ENCODE data around the gene TSPAN4.

Gene TSPAN4

DNA sequence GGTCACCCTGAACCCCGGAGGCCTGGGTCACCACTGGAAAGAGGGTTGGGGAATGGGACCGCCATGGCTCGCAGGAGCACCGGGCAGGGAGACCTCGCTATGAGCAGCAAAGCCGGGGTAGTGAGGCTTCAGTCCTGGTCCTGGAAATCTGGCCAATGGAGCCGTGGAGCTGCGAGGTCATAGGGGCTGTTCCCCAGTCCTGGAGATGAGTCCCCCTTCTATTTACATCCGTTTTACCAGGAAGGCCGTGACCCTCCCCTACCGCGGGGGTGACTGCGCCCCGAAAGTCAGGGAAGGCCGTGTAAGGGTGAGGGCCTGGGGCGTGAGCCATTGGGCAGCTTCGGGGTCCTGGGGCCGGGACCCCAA, 38.1 kb upstream of the TSPAN4 start:
- DNase-seq, result no peak

- no peak for DNase-seq
Observed at GRCh38 chr11:808427-809286, 34.0 kb upstream of the TSPAN4 start.

GRCh38 chr11:809287-810039, 33.2 kb upstream of the TSPAN4 start, which contains the start of gene RPLP2:
TSS of gene RPLP2 (plus strand) at chr11:809967. CDS start at chr11:810235, 268 bp downstream.
- DNase-seq, result peak; percentile 98

- DNase-seq, result no peak
Observed at GRCh38 chr11:810040-810567, 32.5 kb upstream of the TSPAN4 start.

DNA sequence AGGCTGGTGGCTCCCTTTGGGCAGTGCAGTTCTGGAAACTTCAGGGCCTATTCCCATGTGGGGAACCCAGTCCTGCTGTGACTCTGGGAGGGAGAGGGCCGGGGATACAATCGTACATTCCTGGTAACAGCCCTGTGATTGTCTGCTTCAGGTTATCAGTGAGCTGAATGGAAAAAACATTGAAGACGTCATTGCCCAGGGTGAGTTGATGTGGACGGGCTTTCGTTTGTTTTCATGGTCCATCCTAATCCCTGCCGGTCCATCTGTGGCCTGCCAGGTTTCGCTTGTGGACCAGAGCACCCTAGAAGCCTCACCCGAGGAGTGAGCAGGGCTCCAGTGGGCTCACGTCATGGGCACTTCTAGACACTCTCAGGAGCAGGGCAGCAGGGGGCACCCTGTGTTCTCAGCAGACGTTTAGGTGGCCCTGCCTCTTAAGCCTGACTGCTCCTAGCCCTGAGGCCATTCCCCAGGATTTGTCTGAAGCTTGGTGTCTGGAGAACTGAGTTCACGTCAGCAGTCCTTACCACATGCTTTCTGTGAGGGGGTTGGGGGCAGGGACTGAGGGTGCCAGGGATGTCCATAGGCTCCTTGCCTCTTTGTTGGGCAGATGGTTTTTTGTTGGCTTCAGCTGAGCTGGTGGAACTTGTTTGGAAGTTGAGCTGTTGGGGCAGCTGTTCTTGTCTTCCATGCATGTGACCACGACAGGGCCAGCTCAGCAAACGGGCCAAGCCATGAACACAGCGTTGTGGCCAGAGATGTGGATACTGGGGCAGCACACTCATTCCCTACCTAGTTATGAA, 31.0 kb upstream of the TSPAN4 start:
- DNase-seq, result no peak

- no peak for DNase-seq
Observed at GRCh38 chr11:812390-812789, 30.3 kb upstream of the TSPAN4 start.

DNA sequence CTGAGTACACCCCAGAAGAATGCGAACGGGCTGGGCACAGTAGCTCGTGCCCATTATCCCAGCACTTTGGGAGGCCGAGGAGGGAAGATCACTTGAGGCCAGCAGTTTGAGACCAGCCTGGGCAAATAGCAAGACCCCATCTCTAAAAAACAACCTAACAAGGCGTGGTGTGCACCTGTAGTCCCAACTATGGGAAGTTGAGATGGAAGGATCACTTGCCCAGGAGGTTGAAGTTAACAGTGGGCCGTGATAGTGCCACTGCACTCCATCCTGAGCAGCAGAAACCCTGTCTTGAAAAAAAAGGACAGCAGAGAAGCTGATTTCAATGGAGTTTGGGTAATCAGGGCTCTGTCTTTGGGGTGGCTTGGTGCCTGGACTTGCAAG, 29.6 kb upstream of the TSPAN4 start:
- no peak for DNase-seq

DNA sequence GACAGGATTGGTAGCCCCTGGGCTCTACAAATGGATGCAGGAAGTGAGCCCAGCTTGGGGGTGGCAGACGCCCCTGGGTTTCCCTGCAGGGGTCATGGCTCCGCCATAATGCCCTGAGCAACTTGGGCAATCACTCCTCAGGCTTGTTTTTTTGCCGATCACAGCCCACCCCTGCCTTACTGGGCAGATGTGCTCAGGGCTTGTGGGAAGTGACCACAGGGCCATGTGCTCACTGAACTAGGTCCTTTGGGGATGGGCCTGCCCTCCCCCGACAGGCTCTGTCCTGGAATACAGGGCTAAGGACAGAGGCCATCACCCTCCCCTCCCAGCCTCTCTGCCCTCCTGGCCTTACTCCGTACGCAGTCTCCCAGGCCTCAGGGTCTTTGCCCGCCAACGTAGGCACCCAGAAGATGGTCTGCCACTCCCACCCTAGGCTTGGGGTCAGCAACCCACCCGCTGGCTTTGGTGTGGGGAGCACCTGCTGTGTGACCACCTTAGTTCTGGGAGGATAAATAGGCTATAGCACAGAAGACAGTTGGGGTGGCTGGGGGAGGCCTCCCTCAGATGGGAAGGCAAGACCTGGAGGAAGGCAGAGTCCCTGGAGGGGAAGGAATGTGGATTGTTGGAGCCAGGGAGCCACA, 29.1 kb upstream of the TSPAN4 start:
- no peak for DNase-seq

GRCh38 chr11:815675-816432, 26.8 kb upstream of the TSPAN4 start:
- DNase-seq, result no peak

GRCh38 chr11:816433-816779, 26.2 kb upstream of the TSPAN4 start:
- DNase-seq, result no peak

GRCh38 chr11:818396-819128, 24.1 kb upstream of the TSPAN4 start, which contains the start of gene PNPLA2:
TSS of gene PNPLA2 (plus strand) at chr11:818914. CDS start at chr11:819719, 805 bp downstream.
- no peak for DNase-seq

DNA sequence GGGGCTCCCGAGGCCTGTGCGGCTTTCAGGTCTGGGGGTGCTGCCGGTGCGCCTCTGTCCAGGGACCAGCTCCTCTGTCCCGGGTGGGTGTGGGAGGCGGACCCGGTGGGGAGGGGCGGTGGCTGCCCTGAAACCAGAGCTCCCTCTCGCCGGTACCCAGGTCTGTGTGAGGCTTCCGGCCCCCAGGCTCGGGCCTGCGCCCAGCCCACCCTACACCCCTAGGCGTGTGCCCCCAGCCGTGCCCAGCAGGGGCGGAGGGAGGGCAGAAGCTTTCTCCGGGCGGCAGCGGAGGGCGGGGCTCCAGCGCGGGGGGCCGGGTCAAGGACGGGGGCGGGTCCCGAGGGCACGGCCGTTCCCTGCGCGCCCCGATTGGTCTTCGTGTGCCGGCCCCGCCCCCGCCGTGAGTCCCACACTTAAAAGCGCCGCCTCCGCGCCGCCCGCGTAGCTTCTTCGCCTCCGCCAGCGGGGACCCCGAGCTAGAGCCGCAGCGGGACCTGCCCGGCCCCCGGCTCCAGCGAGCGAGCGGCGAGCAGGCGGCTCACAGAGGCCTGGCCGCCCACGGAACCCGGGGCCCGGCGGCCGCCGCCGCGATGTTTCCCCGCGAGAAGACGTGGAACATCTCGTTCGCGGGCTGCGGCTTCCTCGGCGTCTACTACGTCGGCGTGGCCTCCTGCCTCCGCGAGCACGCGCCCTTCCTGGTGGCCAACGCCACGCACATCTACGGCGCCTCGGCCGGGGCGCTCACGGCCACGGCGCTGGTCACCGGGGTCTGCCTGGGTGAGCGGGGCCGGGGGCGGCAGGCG, 23.3 kb upstream of the TSPAN4 start:
- peak; percentile 92 for DNase-seq

DNA sequence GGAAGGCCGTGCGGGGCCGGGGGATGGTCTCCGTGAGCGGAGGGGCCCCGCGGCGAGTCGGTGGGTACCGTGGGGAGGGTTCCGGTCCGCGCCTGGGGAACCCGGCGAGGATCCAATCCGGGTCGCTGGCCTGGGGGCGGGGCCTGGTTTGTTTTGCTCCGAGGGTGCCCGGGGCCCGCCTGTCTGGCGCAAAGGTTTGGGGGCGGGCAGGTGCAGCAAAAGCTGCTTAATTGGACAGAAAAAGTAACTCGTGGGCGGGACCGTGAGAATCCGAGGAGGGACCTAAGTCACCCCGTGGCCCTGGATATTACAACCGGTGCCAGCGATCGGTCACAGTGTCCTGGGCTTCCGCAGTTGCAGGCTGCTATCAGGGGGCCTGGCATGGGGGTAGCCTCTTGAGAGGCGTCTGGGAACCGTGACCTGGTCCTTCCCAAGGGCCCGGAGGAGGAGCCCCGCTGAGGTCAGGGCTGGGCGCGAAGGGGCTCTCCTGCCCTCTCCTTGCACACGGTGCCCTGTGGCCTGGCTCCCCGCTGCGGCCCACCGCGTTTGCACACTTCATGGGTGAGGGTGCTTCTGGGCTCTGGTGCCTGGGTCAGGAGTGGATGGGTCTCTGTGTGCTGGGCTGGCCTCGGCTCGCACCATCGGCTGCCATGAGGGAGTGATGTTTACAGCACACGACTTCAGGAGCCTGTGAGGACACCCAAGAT, 22.6 kb upstream of the TSPAN4 start:
- no peak for DNase-seq

- DNase-seq, result no peak
Observed at GRCh38 chr11:820655-821511, 21.8 kb upstream of the TSPAN4 start.

DNA sequence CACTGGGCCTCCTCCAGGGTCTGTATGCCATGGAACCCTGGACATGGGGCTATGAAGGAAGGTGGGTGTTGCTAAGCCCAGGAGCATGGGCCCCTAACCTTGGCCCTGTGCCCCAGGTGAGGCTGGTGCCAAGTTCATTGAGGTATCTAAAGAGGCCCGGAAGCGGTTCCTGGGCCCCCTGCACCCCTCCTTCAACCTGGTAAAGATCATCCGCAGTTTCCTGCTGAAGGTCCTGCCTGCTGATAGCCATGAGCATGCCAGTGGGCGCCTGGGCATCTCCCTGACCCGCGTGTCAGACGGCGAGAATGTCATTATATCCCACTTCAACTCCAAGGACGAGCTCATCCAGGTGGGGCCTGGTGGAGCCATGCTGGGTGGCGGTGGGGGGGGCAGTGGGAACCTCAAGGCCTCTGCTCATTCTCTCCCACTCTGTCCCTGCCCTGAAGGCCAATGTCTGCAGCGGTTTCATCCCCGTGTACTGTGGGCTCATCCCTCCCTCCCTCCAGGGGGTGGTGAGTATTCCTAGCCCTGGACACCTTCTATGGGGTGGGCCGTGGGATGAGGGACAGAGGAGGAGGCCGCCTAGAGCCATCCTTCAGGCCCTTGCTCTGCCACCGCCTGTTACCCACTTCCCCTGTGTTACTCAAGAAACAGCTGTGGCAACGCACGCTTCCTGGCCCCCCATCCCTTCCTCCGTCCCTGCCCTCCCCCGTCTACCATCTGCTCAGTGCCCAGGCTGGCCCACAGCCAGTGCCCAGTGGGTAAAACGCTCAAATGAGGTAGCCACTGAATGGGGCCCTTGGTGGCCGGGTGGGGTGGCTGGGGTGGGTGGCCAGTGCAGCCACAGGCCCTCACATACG, 20.9 kb upstream of the TSPAN4 start:
- DNase-seq, result no peak

GRCh38 chr11:823441-824291, 19.0 kb upstream of the TSPAN4 start:
- no peak for DNase-seq

Data from left hindlimb (tissue), 1 donor.